LoVo (cell line): ENCODE data around the gene MTCL3.

Experiments
- DNase-seq: peaks from one replicate; pipeline ENCODE4 v3.0.0-alpha.2; 2016; ENCODE audit warnings: low spot score

The MTCL3 gene

GRCh38 chr6:127515234-127515793 is 3.8 kb downstream of the MTCL3 start:
- no peak for DNase-seq

- DNase-seq = no peak
These were observed 4.3 kb downstream of the MTCL3 start for GRCh38 chr6:127514773-127515227.

DNA sequence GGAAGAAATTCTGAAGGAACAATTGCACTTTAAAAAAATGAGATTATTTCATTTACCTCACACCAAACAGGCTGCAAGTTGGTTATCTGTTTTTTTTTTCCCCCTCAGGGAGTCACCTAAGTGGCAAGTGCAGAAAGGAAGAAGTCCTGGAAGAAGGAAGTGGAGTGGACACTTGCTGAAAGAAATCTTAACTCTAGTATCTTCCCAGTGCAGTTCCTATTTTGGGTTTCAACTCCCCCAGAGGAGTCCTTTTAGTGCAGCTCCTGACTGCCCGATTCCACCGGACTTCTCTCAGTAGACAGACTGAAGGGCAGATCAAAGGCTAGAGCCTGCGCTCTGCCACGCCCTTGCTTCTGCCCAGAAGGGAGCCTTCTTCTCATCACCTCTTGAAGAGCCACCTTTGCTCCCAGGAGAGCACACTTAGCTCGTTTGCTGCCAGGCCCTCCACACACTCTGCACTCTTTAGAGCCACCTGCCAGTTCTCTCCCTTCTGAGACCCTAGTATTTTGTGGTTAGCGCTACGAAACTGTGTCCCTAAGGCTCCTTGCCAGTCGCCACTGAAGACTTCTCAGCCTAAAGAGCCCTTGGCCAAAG is 4.9 kb downstream of the MTCL3 start:
- no peak for DNase-seq

- DNase-seq = no peak
These were observed 5.7 kb downstream of the MTCL3 start for GRCh38 chr6:127513425-127513824.

DNA sequence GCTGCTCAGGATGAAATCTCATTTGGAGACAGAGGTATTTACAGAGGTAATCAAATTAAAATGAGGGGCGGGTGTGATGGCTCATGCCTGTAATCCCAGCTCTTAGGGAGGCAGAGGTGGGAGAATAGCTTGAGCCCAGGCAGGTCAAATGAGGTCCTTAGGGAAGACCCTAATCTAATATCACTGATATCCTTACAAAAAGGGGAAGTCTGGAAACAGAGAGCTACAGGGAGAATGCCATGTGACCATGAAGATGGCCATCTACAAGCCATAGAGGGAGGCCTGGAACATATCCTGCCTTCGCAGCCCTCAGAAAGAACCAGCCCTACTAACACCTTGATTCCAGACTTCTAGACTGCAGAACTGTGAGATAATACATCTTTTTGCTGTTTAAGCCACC is 8.3 kb downstream of the MTCL3 start:
- no peak for DNase-seq

DNA sequence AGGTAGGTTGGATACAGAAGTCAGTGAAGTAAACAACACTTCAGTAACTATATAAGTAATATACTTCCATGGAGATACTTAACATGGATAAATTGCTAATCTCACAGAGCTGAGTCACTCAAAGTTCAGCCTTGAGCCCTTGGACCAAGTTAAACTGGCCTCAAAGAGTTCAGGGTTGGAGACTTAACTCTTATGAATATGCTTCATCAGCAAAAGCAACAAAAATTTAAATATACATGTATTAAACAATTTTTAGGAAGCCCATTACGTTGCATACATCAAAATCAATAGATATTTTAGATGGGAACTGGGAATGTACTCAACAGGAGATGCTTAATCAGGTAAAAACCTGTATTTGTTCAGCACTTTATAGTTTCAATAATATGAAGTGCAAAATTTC is 12.2 kb downstream of the MTCL3 start:
- DNase-seq = no peak

- no peak for DNase-seq
These were observed 16.1 kb downstream of the MTCL3 start for GRCh38 chr6:127503022-127503421.

GRCh38 chr6:127497410-127497809 is 21.7 kb downstream of the MTCL3 start:
- DNase-seq = no peak

DNA sequence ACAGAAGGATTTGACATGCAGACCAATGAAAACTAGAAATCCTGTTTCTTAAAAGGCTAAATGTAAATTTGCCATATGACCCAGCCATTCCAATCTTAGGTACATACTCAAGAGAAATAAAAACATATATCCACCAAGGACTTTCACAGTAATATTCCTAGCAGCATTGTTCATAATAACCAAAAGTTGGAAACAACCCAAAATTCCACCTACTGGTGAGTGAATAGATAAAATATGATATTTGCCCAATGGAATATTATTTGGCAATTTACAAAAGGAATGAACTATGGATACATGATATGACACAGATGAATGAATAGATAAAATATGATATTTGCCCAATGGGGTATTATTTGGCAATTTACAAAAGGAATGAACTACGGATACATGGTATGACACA is 22.7 kb downstream of the MTCL3 start:
- no peak for DNase-seq

DNA sequence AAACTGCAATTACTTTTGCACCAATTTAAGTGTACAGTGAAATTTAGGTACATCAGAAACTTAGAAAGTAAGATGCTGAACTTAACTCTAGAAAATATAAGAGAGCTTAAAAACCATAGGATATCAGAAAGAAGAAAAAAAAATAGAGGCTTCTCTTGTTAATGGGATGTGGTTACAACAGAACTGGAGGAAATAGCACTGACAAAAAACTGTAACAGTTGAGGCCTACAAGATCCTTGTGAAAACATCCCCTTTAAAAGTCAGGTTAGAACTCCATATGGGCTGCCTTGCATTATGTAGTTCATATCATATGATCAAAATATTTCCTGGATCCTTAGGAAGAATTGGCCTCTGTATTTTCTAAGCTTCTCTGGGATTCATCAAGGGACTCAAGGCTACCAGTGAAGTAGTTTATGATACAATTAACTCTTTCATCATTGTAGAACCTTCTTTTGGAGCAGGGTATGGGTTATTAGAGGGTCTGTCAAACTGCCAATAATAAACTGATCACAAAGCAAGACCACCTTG is 24.8 kb downstream of the MTCL3 start:
- no peak for DNase-seq

DNA sequence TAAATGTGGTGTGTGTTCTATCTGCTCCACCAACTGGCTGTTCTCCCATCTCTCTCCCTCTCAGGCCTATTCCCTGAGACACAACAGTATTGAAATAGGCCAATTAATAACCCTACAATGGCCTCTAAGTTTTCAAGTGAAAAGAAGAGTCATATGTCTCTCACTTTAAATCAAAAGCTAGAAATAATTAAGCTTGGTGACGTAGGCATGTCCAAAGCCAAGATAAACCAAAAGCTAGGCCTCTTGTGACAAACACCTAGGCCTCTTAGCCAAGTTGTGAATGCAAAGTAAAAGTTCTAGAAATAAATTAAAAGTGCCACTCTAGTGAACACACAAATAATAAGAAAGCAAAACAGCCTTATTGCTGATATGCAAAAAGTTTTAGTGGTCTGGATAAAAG is 29.9 kb downstream of the MTCL3 start:
- no peak for DNase-seq

- DNase-seq = no peak
These were observed 32.2 kb downstream of the MTCL3 start for GRCh38 chr6:127486934-127487333.

DNA sequence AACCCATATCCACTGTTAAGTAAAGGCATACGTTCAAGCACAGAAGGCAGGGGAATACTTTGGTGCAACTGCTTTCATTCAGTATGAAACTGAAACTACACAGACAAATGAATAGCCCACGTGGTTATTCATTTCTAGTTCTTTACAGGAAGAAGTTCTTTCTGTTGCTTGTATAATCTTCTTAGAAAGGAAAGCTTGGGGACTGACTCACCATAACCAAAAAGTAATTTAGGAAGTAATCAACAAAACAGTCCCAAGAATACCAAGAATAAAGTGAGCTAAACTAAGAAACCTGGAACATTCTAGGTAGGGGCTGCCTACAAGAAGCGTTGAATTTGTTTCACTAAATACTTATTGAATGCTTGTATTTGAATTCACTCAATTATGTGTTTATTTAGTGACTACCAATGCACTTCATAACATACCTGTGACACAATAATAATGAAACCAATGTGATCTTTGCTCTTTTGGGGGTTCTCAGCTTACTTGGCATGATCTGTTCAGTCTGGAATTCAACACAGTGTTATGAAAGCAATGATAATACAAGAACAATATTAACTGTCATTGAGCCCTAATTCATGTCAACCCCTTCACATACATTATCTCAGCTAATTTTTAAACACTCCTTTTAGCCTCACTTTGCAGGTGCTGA is 34.8 kb downstream of the MTCL3 start:
- peak; percentile 26 for DNase-seq

- DNase-seq = no peak
These were observed 35.6 kb downstream of the MTCL3 start for GRCh38 chr6:127483399-127484055.

DNA sequence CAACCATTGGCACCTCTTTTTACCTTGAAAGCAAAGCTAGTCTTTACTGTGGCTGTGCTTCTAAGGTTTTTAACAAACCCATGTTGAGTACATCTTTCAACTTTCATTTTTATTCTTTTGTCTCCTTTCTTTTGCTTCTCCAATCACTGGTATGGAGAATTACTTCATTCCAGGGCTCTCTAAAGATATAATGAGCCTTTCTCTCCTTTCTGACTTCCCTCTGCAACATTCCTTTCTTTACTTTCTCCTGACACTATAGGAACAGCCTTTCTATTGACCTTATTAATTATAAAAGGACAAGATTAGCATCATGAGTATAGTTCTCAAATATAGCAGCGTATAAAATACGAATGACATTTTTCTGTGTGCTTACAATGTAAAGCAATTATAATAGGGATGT is 36.8 kb downstream of the MTCL3 start:
- no peak for DNase-seq

- peak; percentile 61 for DNase-seq
These were observed 37.5 kb downstream of the MTCL3 start for GRCh38 chr6:127481628-127482027.

DNA sequence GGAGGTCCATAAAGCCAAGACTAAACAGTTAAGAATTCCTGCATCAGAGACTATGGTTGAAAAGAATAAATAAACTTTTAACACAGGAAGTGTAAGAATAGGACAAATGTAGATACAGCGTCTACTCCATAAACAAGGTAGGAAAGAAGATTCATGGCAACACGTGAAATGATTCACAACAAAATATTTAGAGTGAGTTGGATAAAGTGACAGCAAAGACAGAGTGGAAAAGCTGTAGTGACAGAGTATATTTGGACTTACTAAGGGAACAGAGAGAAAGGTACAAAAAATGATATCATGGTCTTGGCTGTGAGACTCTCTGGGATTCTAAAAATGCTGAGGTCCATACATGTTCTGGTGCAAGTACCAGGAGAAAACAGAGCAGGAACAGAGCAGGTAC is 38.0 kb downstream of the MTCL3 start:
- no peak for DNase-seq

DNA sequence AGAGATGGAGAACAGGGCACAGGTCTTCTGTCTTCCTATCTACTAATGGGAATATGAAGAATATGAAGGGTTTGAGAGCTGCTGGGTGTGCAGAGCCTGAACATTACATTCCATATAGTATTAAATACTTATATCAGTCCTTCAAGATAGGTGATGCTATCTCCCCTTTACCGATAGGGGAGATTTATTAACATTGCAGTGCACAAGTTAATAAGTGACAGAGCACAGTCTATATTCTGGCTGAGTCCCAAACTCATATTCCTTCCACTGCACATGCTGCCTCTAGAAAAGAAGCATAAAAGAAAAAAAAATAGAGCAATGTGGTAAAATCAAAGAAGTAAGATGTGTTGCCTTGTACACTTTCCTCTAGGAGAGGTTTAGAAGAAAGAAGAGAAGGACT is 41.5 kb downstream of the MTCL3 start:
- no peak for DNase-seq

- no peak for DNase-seq
These were observed 43.3 kb downstream of the MTCL3 start for GRCh38 chr6:127475823-127476176.

GRCh38 chr6:127475135-127475822 is 43.9 kb downstream of the MTCL3 start:
- DNase-seq = no peak

- no peak for DNase-seq
These were observed 47.5 kb downstream of the MTCL3 start for GRCh38 chr6:127471379-127472255.

GRCh38 chr6:127468936-127469335 is 50.2 kb downstream of the MTCL3 start:
- DNase-seq = no peak
